AG10803 (cell line): ENCODE measurements around the gene ACOT7.

Source experiments
- DNase-seq: peaks from one replicate; pipeline ENCODE4 v3.0.0; 2010; ENCODE audit warnings: low read depth
- H3K4me3 ChIP-seq: 2 replicates; pipeline ENCODE4 v1.5.1; 2011; ENCODE audit warnings: mild to moderate bottlenecking, low read length, control low read depth
- TF ChIP-seq, protein P1 (sequence below): conservative IDR thresholded peaks from 2 replicates; pipeline ENCODE4 v1.5.1; 2011; ENCODE audit warnings: mild to moderate bottlenecking, low read length, control low read depth, inconsistent platforms

ACOT7 gene

GRCh38 chr1:6218375-6219164 lies 175.0 kb downstream of the ACOT7 start:
- DNase-seq, result no peak
- no peak overlapping the region for H3K4me3 ChIP-seq
- TF ChIP-seq, protein P1, sequence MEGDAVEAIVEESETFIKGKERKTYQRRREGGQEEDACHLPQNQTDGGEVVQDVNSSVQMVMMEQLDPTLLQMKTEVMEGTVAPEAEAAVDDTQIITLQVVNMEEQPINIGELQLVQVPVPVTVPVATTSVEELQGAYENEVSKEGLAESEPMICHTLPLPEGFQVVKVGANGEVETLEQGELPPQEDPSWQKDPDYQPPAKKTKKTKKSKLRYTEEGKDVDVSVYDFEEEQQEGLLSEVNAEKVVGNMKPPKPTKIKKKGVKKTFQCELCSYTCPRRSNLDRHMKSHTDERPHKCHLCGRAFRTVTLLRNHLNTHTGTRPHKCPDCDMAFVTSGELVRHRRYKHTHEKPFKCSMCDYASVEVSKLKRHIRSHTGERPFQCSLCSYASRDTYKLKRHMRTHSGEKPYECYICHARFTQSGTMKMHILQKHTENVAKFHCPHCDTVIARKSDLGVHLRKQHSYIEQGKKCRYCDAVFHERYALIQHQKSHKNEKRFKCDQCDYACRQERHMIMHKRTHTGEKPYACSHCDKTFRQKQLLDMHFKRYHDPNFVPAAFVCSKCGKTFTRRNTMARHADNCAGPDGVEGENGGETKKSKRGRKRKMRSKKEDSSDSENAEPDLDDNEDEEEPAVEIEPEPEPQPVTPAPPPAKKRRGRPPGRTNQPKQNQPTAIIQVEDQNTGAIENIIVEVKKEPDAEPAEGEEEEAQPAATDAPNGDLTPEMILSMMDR, result no peak
